Measurements from ENCODE around the gene PICK1.

The PICK1 gene

DNA sequence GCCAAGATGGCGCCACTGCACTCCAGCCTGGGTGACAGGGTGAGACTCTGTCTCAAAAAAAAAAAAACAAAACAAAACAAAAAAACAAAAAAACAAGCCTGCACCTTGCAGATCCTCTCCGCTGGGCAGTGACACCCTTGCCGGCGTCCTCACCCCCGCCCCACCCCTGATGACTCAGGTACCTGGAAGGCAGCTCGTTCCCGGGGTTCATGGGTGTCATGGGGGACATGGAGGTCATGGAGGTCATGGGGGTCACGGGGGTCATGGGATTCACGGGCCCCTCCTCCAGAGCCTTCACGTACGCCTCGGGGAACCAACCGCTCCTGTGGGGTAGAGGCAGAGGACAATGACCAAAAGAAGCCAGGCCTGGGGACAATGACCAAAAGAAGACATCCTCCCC lies 29.7 kb downstream of the PICK1 start:
- no peak overlapping the region for H3K4me3 ChIP-seq (ENCODE audit: low read length)
- no peak overlapping the region for H3K9ac ChIP-seq (ENCODE audit: low read depth, low read length)
- peaks cover 7% of the 10 kb centered on the region for H3K27me3 ChIP-seq (ENCODE audit: insufficient read depth, low read length)
- H3K36me3 ChIP-seq (ENCODE audit: insufficient read depth, low read length): no peaks in the 10 kb centered on the region
- H3K4me1 ChIP-seq (ENCODE audit: insufficient read depth, low read length): peaks cover 15% of the 10 kb centered on the region
- no peak overlapping the region for H3K27ac ChIP-seq (ENCODE audit: low read depth, low read length)
- no peaks in the 10 kb centered on the region for H3K9me3 ChIP-seq (ENCODE audit: insufficient read depth, low read depth, low read length)
- WGBS: 95% methylated on average over 13 of the region's 13 CpGs

DNA sequence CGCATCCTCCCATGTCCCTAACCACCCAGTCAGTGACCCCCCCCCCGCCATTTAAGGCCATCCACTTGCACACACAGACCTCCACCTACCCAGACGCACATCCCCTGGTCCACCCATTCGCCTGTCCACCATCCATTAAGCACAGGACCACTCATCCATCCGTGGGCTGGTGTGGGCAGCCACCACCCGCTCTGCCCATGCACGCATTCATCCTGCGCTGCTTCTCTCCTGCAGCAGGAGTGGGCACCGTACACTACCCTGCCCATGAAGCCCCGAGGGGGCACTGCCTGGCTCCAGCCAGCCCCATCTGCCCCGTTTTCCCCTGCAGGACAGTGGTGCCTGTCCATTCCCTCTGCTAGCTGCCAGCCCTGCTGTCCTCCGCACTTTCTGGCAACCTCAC lies 30.7 kb downstream of the PICK1 start:
- no peaks in the 10 kb centered on the region for H3K36me3 ChIP-seq (ENCODE audit: insufficient read depth, low read length)
- 95% methylated on average over 12 of the region's 12 CpGs for WGBS
- H3K4me3 ChIP-seq (ENCODE audit: low read length): no peak overlapping the region
- peaks cover 14% of the 10 kb centered on the region for H3K4me1 ChIP-seq (ENCODE audit: insufficient read depth, low read length)
- no peaks in the 10 kb centered on the region for H3K9me3 ChIP-seq (ENCODE audit: insufficient read depth, low read depth, low read length)
- H3K9ac ChIP-seq (ENCODE audit: low read depth, low read length): no peak overlapping the region
- no peaks in the 10 kb centered on the region; the same call in 1 of the 2 replicates for H3K27me3 ChIP-seq (ENCODE audit: insufficient read depth, low read length)
- no peak overlapping the region for H3K27ac ChIP-seq (ENCODE audit: low read depth, low read length)

DNA sequence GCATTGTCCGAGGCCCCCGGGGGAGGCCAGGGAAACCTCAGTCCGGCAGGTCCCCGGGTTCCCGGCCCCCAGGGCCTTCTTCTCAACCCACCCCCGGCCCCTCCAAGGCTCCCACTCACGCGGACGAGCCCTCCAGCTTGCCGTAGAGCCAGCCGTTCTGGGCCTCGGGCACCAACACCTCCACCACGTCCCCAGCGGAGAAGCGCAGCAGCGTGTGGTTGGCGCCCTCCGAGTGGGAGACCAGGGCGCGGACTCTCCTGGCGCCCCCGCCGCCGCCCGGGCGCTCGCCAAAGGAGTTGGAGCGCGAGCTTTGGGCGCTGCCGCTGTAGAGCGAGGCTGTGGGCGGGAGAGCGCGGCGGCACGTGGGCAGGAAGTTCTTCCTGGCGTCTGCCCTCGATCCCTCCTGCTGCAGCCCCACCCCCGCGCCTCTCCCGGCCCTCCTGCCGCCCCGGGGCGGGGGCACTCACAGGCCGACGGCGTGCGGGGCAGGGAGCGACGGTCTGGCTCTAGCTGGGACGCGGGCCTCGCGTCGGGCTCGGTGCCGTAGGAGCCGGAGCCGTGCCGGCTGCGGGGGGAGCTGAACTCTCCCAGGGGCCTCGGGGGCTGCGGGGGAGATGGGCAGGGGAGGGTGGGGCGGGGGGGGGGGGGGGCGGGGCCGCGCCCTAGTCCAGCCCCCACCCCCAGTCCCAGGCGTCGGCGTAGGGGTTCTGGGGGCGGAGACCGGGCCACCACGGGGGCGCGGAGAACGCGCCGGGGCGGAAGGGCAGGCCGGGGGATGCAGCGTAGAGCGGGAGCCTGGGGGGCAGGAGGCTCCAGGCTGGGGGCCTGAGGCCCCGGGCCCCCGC lies 31.6 kb downstream of the PICK1 start:
- H3K27ac ChIP-seq (ENCODE audit: low read depth, low read length): no peak overlapping the region
- H3K9me3 ChIP-seq (ENCODE audit: insufficient read depth, low read depth, low read length): no peaks in the 10 kb centered on the region
- H3K36me3 ChIP-seq (ENCODE audit: insufficient read depth, low read length): no peaks in the 10 kb centered on the region
- 71% methylated on average over 79 of the region's 85 CpGs for WGBS
- H3K9ac ChIP-seq (ENCODE audit: low read depth, low read length): peak overlapping the region; percentile 26; the same call in 1 of the 2 replicates
- no peaks in the 10 kb centered on the region for H3K27me3 ChIP-seq (ENCODE audit: insufficient read depth, low read length)
- peak overlapping the region; percentile 35; the same call in 1 of the 2 replicates for H3K4me3 ChIP-seq (ENCODE audit: low read length)
- peaks cover 8% of the 10 kb centered on the region for H3K4me1 ChIP-seq (ENCODE audit: insufficient read depth, low read length)

GRCh38 chr22:38089474-38089851 lies 32.3 kb downstream of the PICK1 start:
- Histone ChIP-seq H3K4me1 (ENCODE audit: insufficient read depth, low read length) (peaks cover 3% of the 10 kb centered on the region), H3K27me3 (ENCODE audit: insufficient read depth, low read length) (no peaks in the 10 kb centered on the region), H3K9me3 (ENCODE audit: insufficient read depth, low read depth, low read length) (no peaks in the 10 kb centered on the region), H3K4me3 (ENCODE audit: low read length) (peak overlapping the region; percentile 35), H3K9ac (ENCODE audit: low read depth, low read length) (no peak overlapping the region), H3K27ac (ENCODE audit: low read depth, low read length) (no peak overlapping the region), H3K36me3 (ENCODE audit: insufficient read depth, low read length) (no peaks in the 10 kb centered on the region)
- 83% methylated on average over 34 of the region's 34 CpGs for WGBS

DNA sequence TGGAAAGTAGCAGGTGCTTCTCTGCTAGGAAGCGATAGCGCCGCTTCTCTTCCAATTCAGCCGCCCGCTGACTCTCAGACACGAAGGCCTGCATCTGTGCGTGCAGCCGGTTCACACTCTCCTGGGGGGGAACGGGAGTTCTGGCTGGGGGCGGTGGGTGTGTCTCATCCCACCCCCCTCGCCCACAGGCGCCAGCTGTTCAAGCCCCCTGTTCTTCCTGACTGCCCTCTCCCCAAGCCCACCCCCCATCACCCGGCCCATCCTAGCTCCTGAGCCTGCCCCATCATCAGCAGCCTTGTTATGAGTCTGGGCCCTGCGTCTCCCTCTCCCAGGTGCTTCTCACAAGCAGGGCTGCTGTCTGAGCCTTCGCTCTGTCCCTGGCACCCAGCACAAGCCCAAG lies 39.9 kb downstream of the PICK1 start:
- H3K9me3 ChIP-seq (ENCODE audit: insufficient read depth, low read depth, low read length): no peaks in the 10 kb centered on the region
- peak overlapping the region; percentile 46 for H3K9ac ChIP-seq (ENCODE audit: low read depth, low read length)
- no peaks in the 10 kb centered on the region for H3K27me3 ChIP-seq (ENCODE audit: insufficient read depth, low read length)
- no peaks in the 10 kb centered on the region for H3K36me3 ChIP-seq (ENCODE audit: insufficient read depth, low read length)
- H3K4me3 ChIP-seq (ENCODE audit: low read length): peak overlapping the region; percentile 44
- WGBS: 22% methylated on average over 15 of the region's 15 CpGs
- H3K27ac ChIP-seq (ENCODE audit: low read depth, low read length): peak overlapping the region; percentile 43; the same call in 1 of the 2 replicates
- peaks cover 12% of the 10 kb centered on the region; the same call in 1 of the 2 replicates for H3K4me1 ChIP-seq (ENCODE audit: insufficient read depth, low read length)

- Histone ChIP-seq H3K27ac (ENCODE audit: low read depth, low read length) (peak overlapping the region; percentile 43; the same call in 1 of the 2 replicates), H3K4me3 (ENCODE audit: low read length) (peak overlapping the region; percentile 44), H3K36me3 (ENCODE audit: insufficient read depth, low read length) (no peaks in the 10 kb centered on the region), H3K9ac (ENCODE audit: low read depth, low read length) (peak overlapping the region; percentile 12), H3K4me1 (ENCODE audit: insufficient read depth, low read length) (peaks cover 12% of the 10 kb centered on the region; the same call in 1 of the 2 replicates), H3K27me3 (ENCODE audit: insufficient read depth, low read length) (no peaks in the 10 kb centered on the region), H3K9me3 (ENCODE audit: insufficient read depth, low read depth, low read length) (no peaks in the 10 kb centered on the region)
- 6% methylated on average over 24 of the region's 32 CpGs for whole genome bisulfite sequencing
Observed at GRCh38 chr22:38097557-38098409, 40.6 kb downstream of the PICK1 start.

GRCh38 chr22:38098410-38099249 lies 41.4 kb downstream of the PICK1 start:
- no peak overlapping the region for H3K9ac ChIP-seq (ENCODE audit: low read depth, low read length)
- no peaks in the 10 kb centered on the region for H3K27me3 ChIP-seq (ENCODE audit: insufficient read depth, low read length)
- 86% methylated on average over 9 of the region's 9 CpGs for WGBS
- H3K4me3 ChIP-seq (ENCODE audit: low read length): no peak overlapping the region; the same call in 1 of the 2 replicates
- no peaks in the 10 kb centered on the region for H3K9me3 ChIP-seq (ENCODE audit: insufficient read depth, low read depth, low read length)
- peaks cover 12% of the 10 kb centered on the region; the same call in 1 of the 2 replicates for H3K4me1 ChIP-seq (ENCODE audit: insufficient read depth, low read length)
- H3K27ac ChIP-seq (ENCODE audit: low read depth, low read length): no peak overlapping the region
- no peaks in the 10 kb centered on the region for H3K36me3 ChIP-seq (ENCODE audit: insufficient read depth, low read length)

- Histone ChIP-seq H3K4me1 (ENCODE audit: insufficient read depth, low read length) (no peaks in the 10 kb centered on the region), H3K27me3 (ENCODE audit: insufficient read depth, low read length) (no peaks in the 10 kb centered on the region), H3K9me3 (ENCODE audit: insufficient read depth, low read depth, low read length) (no peaks in the 10 kb centered on the region), H3K4me3 (ENCODE audit: low read length) (no peak overlapping the region), H3K27ac (ENCODE audit: low read depth, low read length) (no peak overlapping the region), H3K36me3 (ENCODE audit: insufficient read depth, low read length) (no peaks in the 10 kb centered on the region), H3K9ac (ENCODE audit: low read depth, low read length) (no peak overlapping the region)
- whole genome bisulfite sequencing: 90% methylated on average over 6 of the region's 8 CpGs
Observed at GRCh38 chr22:38103641-38104040, 46.4 kb downstream of the PICK1 start.

- no peak overlapping the region for H3K27ac ChIP-seq (ENCODE audit: low read depth, low read length)
- 79% methylated on average over 6 of the region's 6 CpGs for WGBS
Observed at GRCh38 chr22:38104084-38104483, 46.9 kb downstream of the PICK1 start.

DNA sequence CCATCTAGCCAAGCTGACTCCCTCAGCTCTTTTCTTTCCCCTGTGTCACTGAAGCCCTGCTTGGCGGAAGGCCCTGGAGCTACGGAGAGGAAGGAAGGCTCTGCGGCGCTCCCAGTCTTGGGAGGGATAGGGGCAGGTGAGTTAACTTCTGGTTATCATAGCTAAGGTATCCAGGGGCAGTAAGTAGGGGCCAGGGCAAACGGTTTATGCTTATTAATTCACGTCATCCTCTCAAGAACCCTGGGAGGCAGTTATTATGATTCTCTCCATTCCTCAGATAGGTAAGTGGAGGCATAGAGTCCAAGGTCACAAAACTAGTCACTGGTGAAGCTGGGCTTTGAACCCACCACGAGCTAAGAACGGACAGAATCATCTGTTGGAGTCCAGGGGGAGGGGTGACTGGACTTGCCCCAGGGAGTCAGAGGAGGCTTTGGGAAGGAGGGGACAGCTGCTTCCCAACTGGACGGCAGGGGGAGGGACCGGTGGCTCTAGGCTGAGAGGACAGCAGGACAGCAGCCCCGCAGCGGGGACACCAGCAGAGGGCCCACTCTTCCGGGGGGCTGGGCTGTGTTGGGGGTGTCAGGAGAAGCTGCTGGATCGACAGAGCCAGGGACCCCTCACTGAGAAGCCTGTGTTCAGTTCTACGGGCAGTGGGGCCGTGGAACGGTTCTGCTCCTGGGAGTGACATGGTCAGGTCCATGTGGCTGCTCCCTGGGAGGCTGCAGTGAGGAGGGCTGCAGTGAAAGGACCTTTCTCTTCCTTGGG lies 49.8 kb downstream of the PICK1 start:
- Histone ChIP-seq H3K9me3 (ENCODE audit: insufficient read depth, low read depth, low read length) (no peaks in the 10 kb centered on the region), H3K9ac (ENCODE audit: low read depth, low read length) (no peak overlapping the region), H3K36me3 (ENCODE audit: insufficient read depth, low read length) (no peaks in the 10 kb centered on the region), H3K27ac (ENCODE audit: low read depth, low read length) (no peak overlapping the region), H3K27me3 (ENCODE audit: insufficient read depth, low read length) (peaks cover 2% of the 10 kb centered on the region; the same call in 1 of the 2 replicates), H3K4me1 (ENCODE audit: insufficient read depth, low read length) (no peaks in the 10 kb centered on the region; the same call in 1 of the 2 replicates), H3K4me3 (ENCODE audit: low read length) (no peak overlapping the region)
- 78% methylated on average over 17 of the region's 17 CpGs for WGBS

More at GRCh38 chr22:38104084-38104483, 46.9 kb downstream of the PICK1 start:
- Histone ChIP-seq H3K4me1 (ENCODE audit: insufficient read depth, low read length) (no peaks in the 10 kb centered on the region), H3K27me3 (ENCODE audit: insufficient read depth, low read length) (no peaks in the 10 kb centered on the region), H3K36me3 (ENCODE audit: insufficient read depth, low read length) (no peaks in the 10 kb centered on the region), H3K9ac (ENCODE audit: low read depth, low read length) (no peak overlapping the region), H3K4me3 (ENCODE audit: low read length) (no peak overlapping the region), H3K9me3 (ENCODE audit: insufficient read depth, low read depth, low read length) (no peaks in the 10 kb centered on the region)

Measured in HUES64 (cell line).